Esophagus (tissue), 2 donors: ENCODE data around the gene RGL3. TPM values are rescaled to one million over a fixed set of nuclear protein-coding genes. Genes with fewer than 3 reads are reported as not detected.
"Not testable (repeated sequence)": the region's sequence is repeated elsewhere in the genome, so short reads cannot be mapped to it uniquely, and the experiment has no call there.

ENCODE experiments used
- H3K27ac ChIP-seq, 2 donors: one replicate each; pipeline ENCODE4 v1.5.1; 2013; ENCODE audit warnings: low read depth in 2 of 2, mild to moderate bottlenecking in 2 of 2, inconsistent platforms in 1 of 2, low read length in 1 of 2, moderate library complexity in 1 of 2
- H3K27me3 ChIP-seq, 2 donors: one replicate each; pipeline ENCODE4 v1.6.1; 2013; ENCODE audit warnings: low read length in 2 of 2, control low read depth in 1 of 2, mild to moderate bottlenecking in 1 of 2; ENCODE audit not compliant: insufficient read depth in 2 of 2, control insufficient read depth in 1 of 2
- H3K36me3 ChIP-seq, 2 donors: one replicate each; pipeline ENCODE4 v1.6.1; 2013; ENCODE audit warnings: low read length in 1 of 2; ENCODE audit not compliant: control insufficient read depth in 2 of 2, insufficient read depth in 2 of 2
- H3K4me1 ChIP-seq, 2 donors: one replicate each; pipeline ENCODE4 v1.6.1; 2013; ENCODE audit warnings: low read length in 1 of 2; ENCODE audit not compliant: control insufficient read depth in 2 of 2, insufficient read depth in 2 of 2
- H3K4me3 ChIP-seq, 2 donors: one replicate each; pipeline ENCODE4 v1.5.1; 2013; ENCODE audit warnings: low read length in 2 of 2, mild to moderate bottlenecking in 2 of 2, low read depth in 1 of 2, moderate library complexity in 1 of 2
- H3K9me3 ChIP-seq, 2 donors: one replicate each; pipeline ENCODE4 v1.6.1; 2013; ENCODE audit warnings: mild to moderate bottlenecking in 2 of 2, low read depth in 1 of 2, low read length in 1 of 2, moderate library complexity in 1 of 2; ENCODE audit not compliant: control insufficient read depth in 2 of 2, insufficient read depth in 1 of 2
- WGBS, 2 donors: extraction: QIAGEN DNeasy Blood & Tissue Kit; methylation state at CpG; one replicate each; pipeline ENCODE4 v1.1.7; 2013; 5-methylcytosine and 5-hydroxymethylcytosine counted together
- polyA plus RNA-seq, 2 donors: library from polyadenylated mRNA; stranded (reverse); fragments of 200-250 nt; gene quantifications; one replicate each; pipeline ENCODE4 v1.2.3, GENCODE V29; 2013
- donor health status: healthy with polysubstance abuse.
- donor health status: Bipolar disorder and iron deficiency.

RGL3 gene
- polyA plus RNA-seq, 2 donors: 0.87 to 3.6 TPM

DNA sequence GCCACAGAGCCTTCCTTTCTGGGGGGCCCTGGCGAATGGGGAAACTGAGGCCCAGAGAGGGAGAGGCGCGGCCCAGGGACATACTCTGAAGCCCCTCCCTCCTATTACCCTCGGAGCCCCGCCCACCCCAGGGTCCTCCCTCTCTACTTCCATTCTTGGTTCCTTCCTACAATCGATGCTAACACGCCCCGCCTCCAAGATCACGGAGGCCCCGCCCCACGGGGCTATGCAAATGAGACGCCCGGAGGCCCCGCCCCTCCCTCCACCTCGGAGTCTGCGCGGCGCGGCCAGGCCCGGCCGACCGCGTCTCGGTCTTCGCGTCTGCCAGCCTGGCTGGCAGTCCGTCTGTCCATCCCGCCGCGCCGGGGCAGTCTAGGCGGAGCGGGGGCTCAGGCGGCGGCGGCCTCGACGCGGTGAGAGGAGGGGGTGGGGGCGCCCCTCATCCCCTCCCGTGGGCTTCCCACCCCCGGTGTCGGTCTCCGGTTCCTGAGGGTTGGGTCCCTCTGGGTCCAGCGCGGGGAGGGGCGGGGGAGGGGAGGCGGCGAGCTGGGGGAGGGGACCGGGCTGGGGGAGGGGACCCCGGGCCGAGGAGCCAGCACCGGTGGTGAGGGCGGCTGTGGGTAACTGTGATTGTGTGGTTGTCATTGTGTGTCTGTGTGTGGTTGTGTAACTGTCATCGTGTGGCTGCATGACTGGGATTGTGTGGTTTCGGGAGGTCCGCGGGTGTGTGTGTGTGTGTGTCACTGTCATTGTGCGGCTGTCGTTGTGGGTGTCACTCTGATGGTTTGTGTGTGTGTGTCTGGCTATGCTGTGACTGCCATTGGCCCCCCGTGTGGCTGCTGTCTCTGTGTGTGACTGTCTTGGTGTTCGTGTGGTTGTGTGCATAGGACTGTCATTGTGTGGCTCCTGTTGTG lies 63.7 kb downstream of the RGL3 start, which contains the start of gene PLPPR2:
Gene PLPPR2 (plus strand): TSS at position 273 of the 914 bp plus-strand sequence. CDS start 2,242 bp downstream, outside the sequence.
- H3K27me3 ChIP-seq: no peaks in the 10 kb centered on the region
- H3K4me3 ChIP-seq: peak within 1 kb of the TSS; percentile 53 to 63
- 4% methylated on average over 55 to 58 of the region's 62 CpGs for WGBS, 2 donors
- peak within 1 kb of the TSS in 1 of 2 donors; percentile 43 for H3K27ac ChIP-seq
- peaks cover 0 to 5% of the 10 kb centered on the region in 2 donors for H3K36me3 ChIP-seq
- H3K9me3 ChIP-seq: no peaks in the 10 kb centered on the region
- H3K4me1 ChIP-seq: peaks cover 8 to 17% of the 10 kb centered on the region in 2 donors

DNA sequence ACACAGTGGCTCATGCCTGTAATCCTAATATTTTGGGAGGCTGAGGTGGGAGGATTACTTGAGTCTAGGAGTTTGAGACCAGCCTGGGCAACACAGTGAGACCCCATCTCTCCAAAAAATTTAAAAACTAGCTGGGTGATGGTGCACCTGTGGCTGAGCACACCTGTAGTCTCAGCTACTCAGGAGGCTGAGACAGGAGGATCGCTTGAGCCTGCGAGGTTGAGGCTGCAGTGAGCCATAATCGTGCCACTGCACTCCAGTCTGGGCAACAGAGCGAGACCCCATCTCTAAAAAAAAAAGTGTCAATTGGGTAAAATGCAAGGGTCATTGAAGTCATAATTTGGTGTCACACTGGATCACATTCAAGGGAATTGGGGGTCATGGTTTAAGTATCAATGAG lies 65.0 kb downstream of the RGL3 start:
- H3K4me3 ChIP-seq, H3K27me3 ChIP-seq, H3K9me3 ChIP-seq, H3K27ac ChIP-seq, H3K36me3 ChIP-seq: not testable (repeated sequence)
- H3K4me1 ChIP-seq: peaks cover 8 to 11% of the 10 kb centered on the region in 2 donors
- WGBS, 2 donors: 96 to 97% methylated on average over 4 of the region's 4 CpGs

GRCh38 chr19:11349171-11349570 lies 69.9 kb downstream of the RGL3 start:
- Histone ChIP-seq H3K4me3 (no peak overlapping the region), H3K27ac (no peak overlapping the region), H3K36me3 (no peaks in the 10 kb centered on the region), H3K27me3 (no peaks in the 10 kb centered on the region), H3K4me1 (peaks cover 6 to 8% of the 10 kb centered on the region in 2 donors), H3K9me3 (peaks cover 0 to 4% of the 10 kb centered on the region in 2 donors)
- WGBS, 2 donors: 93 to 97% methylated on average over 4 of the region's 4 CpGs

GRCh38 chr19:11347546-11348039 lies 71.5 kb downstream of the RGL3 start:
- H3K27ac ChIP-seq: peak overlapping the region in 1 of 2 donors; percentile 16
- H3K27me3 ChIP-seq: no peaks in the 10 kb centered on the region
- WGBS, 2 donors: 74 to 76% methylated on average over 7 of the region's 7 CpGs

GRCh38 chr19:11346104-11346940 lies 72.8 kb downstream of the RGL3 start, which contains the start of the genes CCDC159 and TMEM205:
CCDC159 (plus strand) TSS chr19:11346519; CDS start chr19:11346607, 88 bp downstream.
TMEM205 (minus strand) TSS chr19:11346268; CDS start chr19:11345619, 649 bp downstream.
- Histone ChIP-seq H3K27me3 (no peaks in the 10 kb centered on the region), H3K27ac (peak within 1 kb of the TSS; percentile 81 to 95), H3K36me3 (peaks cover 0 to 3% of the 10 kb centered on the region in 2 donors), H3K9me3 (peaks cover 0 to 4% of the 10 kb centered on the region in 2 donors), H3K4me1 (peaks cover 6 to 8% of the 10 kb centered on the region in 2 donors), H3K4me3 (peak within 1 kb of the TSS; percentile 77 to 79)
- WGBS, 2 donors: 0% methylated on average over 50 of the region's 50 CpGs

More at GRCh38 chr19:11347546-11348039, 71.5 kb downstream of the RGL3 start:
- H3K4me1 ChIP-seq: peaks cover 6 to 8% of the 10 kb centered on the region in 2 donors
- peaks cover 0 to 4% of the 10 kb centered on the region in 2 donors for H3K9me3 ChIP-seq
- H3K4me3 ChIP-seq: no peak overlapping the region
- H3K36me3 ChIP-seq: peaks cover 0 to 3% of the 10 kb centered on the region in 2 donors

GRCh38 chr19:11345122-11345803 lies 73.9 kb downstream of the RGL3 start:
- Histone ChIP-seq H3K4me3 (peak overlapping the region; percentile 77 to 79), H3K27ac (peak overlapping the region; percentile 36 to 95), H3K4me1 (peaks cover 6 to 8% of the 10 kb centered on the region in 2 donors), H3K27me3 (no peaks in the 10 kb centered on the region), H3K9me3 (peaks cover 0 to 4% of the 10 kb centered on the region in 2 donors), H3K36me3 (peaks cover 0 to 3% of the 10 kb centered on the region in 2 donors)
- WGBS, 2 donors: 36% methylated on average over 14 to 15 of the region's 15 CpGs

Other genes with a start within 250 kb of the RGL3 start
- gene KANK2, start 221.8 kb downstream of the RGL3 start, polyA plus RNA-seq: 10 to 100 TPM; 33.1 to 53.9 TPM
- under 1 TPM in 1 of 2 donors, not detected in 1; 0.15 TPM for gene ANGPTL8, start 179.7 kb downstream of the RGL3 start, polyA plus RNA-seq
- gene DOCK6, start 156.8 kb downstream of the RGL3 start, polyA plus RNA-seq: 10 to 100 TPM; 25.8 to 53.5 TPM
- not detected for gene TSPAN16, start 123.2 kb downstream of the RGL3 start, polyA plus RNA-seq
- gene RAB3D, start 79.7 kb downstream of the RGL3 start, polyA plus RNA-seq: 10 to 100 TPM; 21.7 to 25.7 TPM
- 10 to 100 TPM; 39.8 to 67.1 TPM for gene TMEM205, start 73.0 kb downstream of the RGL3 start, polyA plus RNA-seq
- gene CCDC159, start 72.8 kb downstream of the RGL3 start, polyA plus RNA-seq: 10 to 100 TPM; 22.5 to 47.6 TPM
- 1 to 10 TPM; 7.3 to 8.6 TPM for gene PLPPR2, start 63.9 kb downstream of the RGL3 start, polyA plus RNA-seq
- gene SWSAP1, start 44.6 kb downstream of the RGL3 start, polyA plus RNA-seq: 1 to 10 TPM; 2.2 to 2.8 TPM
- 1 to 10 TPM; 1.2 to 1.4 TPM for gene EPOR, start 35.0 kb downstream of the RGL3 start, polyA plus RNA-seq
- gene ODAD3, start 15.8 kb upstream of the RGL3 start, polyA plus RNA-seq: under 1 TPM; 0.06 to 0.20 TPM
- 10 to 100 TPM; 76.7 to 86.9 TPM for gene PRKCSH, start 16.3 kb upstream of the RGL3 start, polyA plus RNA-seq
- gene ELAVL3, start 61.7 kb upstream of the RGL3 start, polyA plus RNA-seq: not detected
- 1 to 10 TPM; 6.2 to 9.2 TPM for gene ZNF653, start 86.5 kb upstream of the RGL3 start, polyA plus RNA-seq
- gene ECSIT, start 109.8 kb upstream of the RGL3 start, polyA plus RNA-seq: 10 to 100 TPM; 36.3 to 41.2 TPM
- gene CNN1, start 119.5 kb upstream of the RGL3 start, polyA plus RNA-seq: 100 to 1,000 TPM in 1 of 2 donors, 10 to 100 TPM in 1; 85.0 to 234 TPM
- 10 to 100 TPM; 43.4 to 46.6 TPM for gene ELOF1, start 139.9 kb upstream of the RGL3 start, polyA plus RNA-seq
- gene ACP5, start 158.3 kb upstream of the RGL3 start, polyA plus RNA-seq: 10 to 100 TPM; 23.5 to 33.9 TPM
- 1 to 10 TPM; 2.5 to 3.0 TPM for gene ZNF627, start 178.2 kb upstream of the RGL3 start, polyA plus RNA-seq